ENCODE measurements around the gene DIP2C. TPM values are rescaled to one million over a fixed set of nuclear protein-coding genes. Genes with fewer than 3 reads are reported as not detected.

The DIP2C gene
- total RNA-seq, 2 experiments from 2014 or later = 0.85 to 0.95 TPM

- Mint-ChIP-seq H3K27me3 (peaks cover 3% of the 10 kb centered on the region), H3K4me3 (no peak overlapping the region), H3K36me3 (ENCODE audit: low read depth) (no peaks in the 10 kb centered on the region), H3K9me3 (no peaks in the 10 kb centered on the region), H3K4me1 (ENCODE audit: low read depth) (no peaks in the 10 kb centered on the region), H3K27ac (no peak overlapping the region)
- ATAC-seq (no peak), DNase-seq (no peak)
- ChIA-PET CTCF (no interaction called here), POLR2A (no interaction called here)
- intact Hi-C loops (cut with micrococcal nuclease) = no loop called here
- no peak for TF ChIP-seq CTCF (IDR thresholded peaks at IDR 0.05)
These were observed 195.9 kb downstream of the DIP2C start for GRCh38 chr10:493391-494148.

DNA sequence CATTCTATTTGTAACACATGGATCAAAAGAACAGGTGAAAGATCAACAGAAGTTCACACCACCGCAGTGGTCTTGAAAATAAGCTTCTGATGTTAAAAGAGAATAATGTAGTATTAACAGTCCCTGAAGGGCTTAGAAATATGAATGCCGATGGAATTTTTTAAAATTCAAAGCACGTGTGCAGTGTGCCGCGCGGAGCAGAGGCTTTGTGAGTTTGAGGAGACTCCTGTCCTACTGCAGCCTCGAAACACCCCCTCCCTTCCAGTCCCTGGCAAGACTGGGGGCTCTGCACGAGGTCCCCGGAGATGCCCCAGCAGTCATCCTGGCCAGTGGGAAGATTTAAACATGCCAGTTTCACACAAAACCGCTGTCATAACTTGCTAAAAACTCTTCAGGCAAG is 196.6 kb downstream of the DIP2C start:
- Mint-ChIP-seq H3K9me3 (no peaks in the 10 kb centered on the region), H3K27me3 (peaks cover 3% of the 10 kb centered on the region), H3K36me3 (ENCODE audit: low read depth) (no peaks in the 10 kb centered on the region), H3K4me3 (no peak overlapping the region), H3K27ac (no peak overlapping the region), H3K4me1 (ENCODE audit: low read depth) (no peaks in the 10 kb centered on the region)
- CTCF ChIA-PET = no interaction called here
- TF ChIP-seq CTCF (IDR thresholded peaks at IDR 0.05) = no peak
- DNase-seq (no peak), ATAC-seq (no peak)
- intact Hi-C loops (cut with micrococcal nuclease) = no loop called here
- POLR2A ChIA-PET = no interaction called here

- peaks cover 3% of the 10 kb centered on the region for H3K27me3 Mint-ChIP-seq
- H3K36me3 Mint-ChIP-seq (ENCODE audit: low read depth) = no peaks in the 10 kb centered on the region
- no peaks in the 10 kb centered on the region for H3K4me1 Mint-ChIP-seq (ENCODE audit: low read depth)
- intact Hi-C loops (cut with micrococcal nuclease) = no loop called here
- POLR2A ChIA-PET = interaction anchor here (0.5 kb wide), 1 partner anchor 451 kb away, joined by 3 read pairs; no protein-coding TSS in a partner anchor
- CTCF ChIA-PET = no interaction called here
- H3K27ac Mint-ChIP-seq = no peak overlapping the region
- no peak overlapping the region for H3K4me3 Mint-ChIP-seq
- no peak for TF ChIP-seq CTCF (IDR thresholded peaks at IDR 0.05)
- DNase-seq (no peak), ATAC-seq (no peak)
- H3K9me3 Mint-ChIP-seq = no peaks in the 10 kb centered on the region
These were observed 197.6 kb downstream of the DIP2C start for GRCh38 chr10:491667-492424.

DNA sequence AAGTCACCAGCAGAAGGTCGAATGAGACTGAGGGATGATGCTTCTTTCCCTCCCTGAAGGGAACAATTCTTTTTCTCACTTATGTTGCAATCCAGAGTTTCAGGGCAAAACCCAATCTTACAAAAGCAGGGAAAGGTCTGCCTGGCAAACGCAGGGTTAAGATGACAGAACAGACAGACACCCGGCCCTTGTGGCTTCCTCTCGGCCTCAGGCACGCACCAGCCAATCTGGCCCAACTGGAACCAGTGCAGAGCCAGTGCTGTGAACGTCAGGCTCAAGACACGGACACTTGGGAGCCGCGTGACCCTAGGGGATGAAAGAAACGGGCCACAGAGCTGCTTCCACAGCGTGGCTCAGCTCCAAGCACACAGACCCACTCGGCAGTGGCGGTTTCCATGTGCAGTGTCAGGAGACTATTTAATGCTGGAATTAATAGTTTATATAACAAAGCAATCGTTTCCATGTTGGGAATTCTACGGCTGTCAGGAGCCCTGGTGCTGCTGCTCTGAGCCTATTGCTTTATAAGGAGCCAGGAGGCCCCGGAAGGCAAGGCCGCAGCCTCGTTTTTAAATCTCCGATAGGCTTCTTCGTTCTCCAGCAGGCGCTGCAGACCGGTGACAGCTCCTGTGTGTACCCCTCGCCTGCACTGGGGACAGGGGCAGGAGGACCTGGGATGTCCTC is 198.4 kb downstream of the DIP2C start:
- CTCF ChIA-PET = no interaction called here
- no peak for TF ChIP-seq CTCF (IDR thresholded peaks at IDR 0.05)
- POLR2A ChIA-PET = interaction anchor here (0.5 kb wide), 1 partner anchor 452 kb away, joined by 3 read pairs; no protein-coding TSS in a partner anchor
- no peaks in the 10 kb centered on the region for H3K36me3 Mint-ChIP-seq (ENCODE audit: low read depth)
- H3K27ac Mint-ChIP-seq = no peak overlapping the region
- peaks cover 3% of the 10 kb centered on the region for H3K27me3 Mint-ChIP-seq
- no peaks in the 10 kb centered on the region for H3K4me1 Mint-ChIP-seq (ENCODE audit: low read depth)
- intact Hi-C loops (cut with micrococcal nuclease) = no loop called here
- H3K4me3 Mint-ChIP-seq = no peak overlapping the region
- H3K9me3 Mint-ChIP-seq = no peaks in the 10 kb centered on the region
- DNase-seq (no peak), ATAC-seq (no peak)

GRCh38 chr10:490256-490655 is 199.2 kb downstream of the DIP2C start:
- Mint-ChIP-seq H3K27ac (no peak overlapping the region), H3K36me3 (ENCODE audit: low read depth) (no peaks in the 10 kb centered on the region), H3K4me3 (no peak overlapping the region), H3K9me3 (no peaks in the 10 kb centered on the region), H3K4me1 (ENCODE audit: low read depth) (peaks cover 3% of the 10 kb centered on the region), H3K27me3 (peaks cover 3% of the 10 kb centered on the region)
- ChIA-PET POLR2A (no interaction called here), CTCF (no interaction called here)
- ATAC-seq (no peak), DNase-seq (no peak)
- intact Hi-C loops (cut with micrococcal nuclease) = no loop called here
- TF ChIP-seq CTCF (IDR thresholded peaks at IDR 0.05) = no peak
